WTC11 (cell line): ENCODE results near the gene RNF169. TPM values are rescaled to one million over a fixed set of nuclear protein-coding genes. Genes with fewer than 3 reads are reported as not detected.
"Not testable (repeated sequence)": the region's sequence is repeated elsewhere in the genome, so short reads cannot be mapped to it uniquely, and the experiment has no call there.

ENCODE experiments used
- ATAC-seq: fragments of 200-7000 bp; cut with Tn5 transposase; 2 replicates; pipeline ENCODE4 v1.10.0; 2021; ENCODE audit warnings: mild to moderate bottlenecking, moderate library complexity
- CTCF ChIA-PET: fragments of 300-600 bp; sonication (Branson Sonifier 250); formaldehyde crosslinking; loops from one replicate; lab custom pipeline; 2021; ENCODE audit warnings: antibody characterized with exemption; lab: Charles Lee
- POLR2A ChIA-PET: fragments of 350-600 bp; sonication (Branson Sonifier 250); formaldehyde crosslinking; loops from one replicate; lab custom pipeline; 2021; ENCODE audit warnings: antibody characterized with exemption; lab: Charles Lee
- DNase-seq: peaks from one replicate; pipeline ENCODE4 v3.0.0; 2021; ENCODE audit warnings: low spot score
- H3K27ac Mint-ChIP-seq: 2 replicates; pipeline ENCODE4 v1.8.0; 2021; ENCODE audit warnings: mixed read lengths
- H3K27me3 Mint-ChIP-seq: 2 replicates; pipeline ENCODE4 v1.8.0; 2021; ENCODE audit warnings: low read depth, mild to moderate bottlenecking, moderate library complexity, mixed read lengths
- H3K36me3 Mint-ChIP-seq: 2 replicates; pipeline ENCODE4 v1.8.0; 2021; ENCODE audit warnings: mixed read lengths
- H3K4me1 Mint-ChIP-seq: 2 replicates; pipeline ENCODE4 v1.8.0; 2022; ENCODE audit warnings: mixed read lengths
- H3K4me3 Mint-ChIP-seq: 2 replicates; pipeline ENCODE4 v1.8.0; 2021; ENCODE audit warnings: mild to moderate bottlenecking, moderate library complexity, mixed read lengths
- H3K9me3 Mint-ChIP-seq: 2 replicates; pipeline ENCODE4 v1.8.0; 2021; ENCODE audit warnings: mixed read lengths
- ATF1 ChIP-seq: sonication (generic); formaldehyde crosslinking; IDR thresholded peaks from 2 replicates; pipeline ENCODE4 v1.8.1; 2023; ENCODE audit warnings: mild to moderate bottlenecking, moderate library complexity, missing genetic modification reagents
- CBFB ChIP-seq: sonication (generic); formaldehyde crosslinking; IDR thresholded peaks from 2 replicates; pipeline ENCODE4 v1.8.1; 2022; ENCODE audit warnings: mild to moderate bottlenecking, low read depth, missing genetic modification reagents
- CREM ChIP-seq: sonication (generic); formaldehyde crosslinking; IDR thresholded peaks from 2 replicates; pipeline ENCODE4 v1.8.1; 2022; ENCODE audit warnings: mild to moderate bottlenecking, missing genetic modification reagents, moderate library complexity
- ELF4 ChIP-seq: sonication (generic); formaldehyde crosslinking; IDR thresholded peaks from 2 replicates; pipeline ENCODE4 v1.8.1; 2022; ENCODE audit warnings: low read depth, mild to moderate bottlenecking, moderate library complexity, missing genetic modification reagents
- EMX1 ChIP-seq: fragments of 250-450 bp; sonication (Bioruptor Pico); IDR thresholded peaks from 2 replicates; pipeline ENCODE4 v1.8.0; 2021; ENCODE audit warnings: mild to moderate bottlenecking
- ESRRA ChIP-seq: sonication (generic); formaldehyde crosslinking; IDR thresholded peaks from 2 replicates; pipeline ENCODE4 v1.8.1; 2022; ENCODE audit warnings: mild to moderate bottlenecking, missing genetic modification reagents, borderline replicate concordance
- ETV6 ChIP-seq: sonication (generic); formaldehyde crosslinking; IDR thresholded peaks from 2 replicates; pipeline ENCODE4 v1.8.1; 2022; ENCODE audit warnings: mild to moderate bottlenecking, missing genetic modification reagents
- GABPB1 ChIP-seq: sonication (generic); formaldehyde crosslinking; IDR thresholded peaks from 2 replicates; pipeline ENCODE4 v1.8.1; 2023; ENCODE audit warnings: mild to moderate bottlenecking, missing genetic modification reagents
- JUN ChIP-seq: sonication (generic); formaldehyde crosslinking; IDR thresholded peaks from 2 replicates; pipeline ENCODE4 v1.8.0; 2023; ENCODE audit warnings: mild to moderate bottlenecking, missing genetic modification reagents
- MXD4 ChIP-seq: fragments of 250-450 bp; sonication (Bioruptor Pico); IDR thresholded peaks from 2 replicates; pipeline ENCODE4 v1.8.0; 2021; ENCODE audit warnings: mild to moderate bottlenecking, moderate library complexity, borderline replicate concordance
- MYBL2 ChIP-seq: sonication (generic); formaldehyde crosslinking; IDR thresholded peaks from 2 replicates; pipeline ENCODE4 v1.8.1; 2023; ENCODE audit warnings: mild to moderate bottlenecking, moderate library complexity, missing genetic modification reagents
- NFATC4 ChIP-seq: fragments of 250-450 bp; sonication (Bioruptor Pico); IDR thresholded peaks from 2 replicates; pipeline ENCODE4 v1.9.0; 2021; ENCODE audit warnings: mild to moderate bottlenecking
- NFE2L1 ChIP-seq: sonication (generic); formaldehyde crosslinking; IDR thresholded peaks from 2 replicates; pipeline ENCODE4 v1.8.1; 2023; ENCODE audit warnings: missing genetic modification reagents
- NFYB ChIP-seq: sonication (generic); formaldehyde crosslinking; conservative IDR thresholded peaks from 2 replicates; pipeline ENCODE4 v1.8.0; 2022; ENCODE audit warnings: low read depth, missing genetic modification reagents
- NR1H2 ChIP-seq: sonication (generic); formaldehyde crosslinking; IDR thresholded peaks from 2 replicates; pipeline ENCODE4 v1.9.0; 2021; ENCODE audit warnings: mild to moderate bottlenecking, moderate library complexity, missing genetic modification reagents
- PRRX2 ChIP-seq: fragments of 250-450 bp; sonication (Bioruptor Pico); IDR thresholded peaks from 2 replicates; pipeline ENCODE4 v1.8.0; 2021; ENCODE audit warnings: mild to moderate bottlenecking
- SMAD3 ChIP-seq: sonication (generic); formaldehyde crosslinking; IDR thresholded peaks from 2 replicates; pipeline ENCODE4 v1.8.0; 2022; ENCODE audit warnings: missing genetic modification reagents, mild to moderate bottlenecking, borderline replicate concordance
- SMAD4 ChIP-seq: sonication (generic); formaldehyde crosslinking; IDR thresholded peaks from 2 replicates; pipeline ENCODE4 v1.8.0; 2022; ENCODE audit warnings: mild to moderate bottlenecking, missing genetic modification reagents
- TEAD4 ChIP-seq: sonication (generic); formaldehyde crosslinking; IDR thresholded peaks from 2 replicates; pipeline ENCODE4 v1.8.0; 2022; ENCODE audit warnings: mild to moderate bottlenecking, missing genetic modification reagents
- ZBTB21 ChIP-seq: sonication (generic); formaldehyde crosslinking; IDR thresholded peaks from 2 replicates; pipeline ENCODE4 v1.8.1; 2023; ENCODE audit warnings: mild to moderate bottlenecking, missing genetic modification reagents, borderline replicate concordance
- ZNF423 ChIP-seq: fragments of 250-450 bp; sonication (Bioruptor Pico); IDR thresholded peaks from 2 replicates; pipeline ENCODE4 v2.1.2; 2022; ENCODE audit warnings: mild to moderate bottlenecking, moderate library complexity
- total RNA-seq: library from RNA; stranded (reverse); gene quantifications from 3 replicates; pipeline ENCODE4 v1.2.3, GENCODE V29; 2021
- TF ChIP-seq, protein P1 (sequence below): sonication (generic); formaldehyde crosslinking; IDR thresholded peaks from 2 replicates; pipeline ENCODE4 v1.8.0; 2022; ENCODE audit warnings: mild to moderate bottlenecking, missing genetic modification reagents
- TF ChIP-seq, protein P2 (sequence below): sonication (generic); formaldehyde crosslinking; IDR thresholded peaks from 2 replicates; pipeline ENCODE4 v1.8.1; 2022; ENCODE audit warnings: mild to moderate bottlenecking, moderate library complexity, missing genetic modification reagents
- TF ChIP-seq, protein P3 (sequence below): sonication (generic); formaldehyde crosslinking; IDR thresholded peaks from 2 replicates; pipeline ENCODE4 v1.8.1; 2023; ENCODE audit warnings: mild to moderate bottlenecking, missing genetic modification reagents, borderline replicate concordance
- TF ChIP-seq, protein P4 (sequence below): sonication (generic); formaldehyde crosslinking; IDR thresholded peaks from 2 replicates; pipeline ENCODE4 v1.8.1; 2022; ENCODE audit warnings: mild to moderate bottlenecking, missing genetic modification reagents, moderate library complexity, borderline replicate concordance
- TF ChIP-seq, protein P5 (sequence below): fragments of 250-450 bp; sonication (Bioruptor Pico); conservative IDR thresholded peaks from 2 replicates; pipeline ENCODE4 v1.9.0; 2021; ENCODE audit warnings: mild to moderate bottlenecking

Gene RNF169
- total RNA-seq, 1 experiment from 2014 or later, result 13.6 TPM

DNA sequence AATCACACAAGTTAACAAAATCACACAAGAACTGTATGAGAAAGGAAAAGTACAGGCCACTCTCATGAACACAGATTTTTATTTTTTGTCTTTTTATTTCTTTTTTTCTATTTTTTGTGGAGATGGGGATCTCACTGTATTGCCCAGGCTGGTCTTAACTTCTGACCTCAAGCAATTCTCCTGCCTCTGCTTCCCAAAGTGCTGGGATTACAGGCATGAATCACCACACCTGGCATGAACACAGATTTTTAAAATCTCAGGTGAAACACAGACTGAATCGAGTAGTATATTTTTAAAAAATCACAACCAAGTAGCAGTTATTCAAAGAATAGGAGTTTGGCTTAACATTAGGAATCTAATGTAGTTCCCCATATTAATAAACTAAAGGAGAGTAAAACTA is 18.3 kb downstream of the RNF169 start:
- DNase-seq (no peak), ATAC-seq (no peak)
- TF ChIP-seq ESRRA (CRISPR knock-in tag), result no peak
- TF ChIP-seq NFE2L1 (CRISPR knock-in tag), result no peak
- TF ChIP-seq TEAD4, result no peak
- TF ChIP-seq JUN (CRISPR knock-in tag), result no peak
- TF ChIP-seq SMAD3 (CRISPR knock-in tag), result no peak
- no peak for TF ChIP-seq ZNF423 (CRISPR knock-in tag)
- TF ChIP-seq CREM (CRISPR knock-in tag), result no peak
- TF ChIP-seq, protein P1, sequence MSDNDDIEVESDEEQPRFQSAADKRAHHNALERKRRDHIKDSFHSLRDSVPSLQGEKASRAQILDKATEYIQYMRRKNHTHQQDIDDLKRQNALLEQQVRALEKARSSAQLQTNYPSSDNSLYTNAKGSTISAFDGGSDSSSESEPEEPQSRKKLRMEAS, result no peak
- TF ChIP-seq, protein P2, sequence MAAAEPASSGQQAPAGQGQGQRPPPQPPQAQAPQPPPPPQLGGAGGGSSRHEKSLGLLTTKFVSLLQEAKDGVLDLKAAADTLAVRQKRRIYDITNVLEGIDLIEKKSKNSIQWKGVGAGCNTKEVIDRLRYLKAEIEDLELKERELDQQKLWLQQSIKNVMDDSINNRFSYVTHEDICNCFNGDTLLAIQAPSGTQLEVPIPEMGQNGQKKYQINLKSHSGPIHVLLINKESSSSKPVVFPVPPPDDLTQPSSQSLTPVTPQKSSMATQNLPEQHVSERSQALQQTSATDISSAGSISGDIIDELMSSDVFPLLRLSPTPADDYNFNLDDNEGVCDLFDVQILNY (CRISPR knock-in tag), result no peak
- TF ChIP-seq ATF1, result no peak
- TF ChIP-seq NFYB (CRISPR knock-in tag), result no peak
- no peak for TF ChIP-seq MXD4 (CRISPR knock-in tag)
- no peak for TF ChIP-seq ELF4 (CRISPR knock-in tag)
- no peak overlapping the region for H3K4me3 Mint-ChIP-seq
- POLR2A ChIA-PET, result no interaction called here
- no peaks in the 10 kb centered on the region for H3K27me3 Mint-ChIP-seq
- peaks cover 9% of the 10 kb centered on the region; the same call in 1 of the 2 replicates for H3K36me3 Mint-ChIP-seq
- CTCF ChIA-PET, result no interaction called here
- H3K27ac Mint-ChIP-seq, result no peak overlapping the region
- no peaks in the 10 kb centered on the region for H3K9me3 Mint-ChIP-seq
- peaks cover 3% of the 10 kb centered on the region; the same call in 1 of the 2 replicates for H3K4me1 Mint-ChIP-seq

DNA sequence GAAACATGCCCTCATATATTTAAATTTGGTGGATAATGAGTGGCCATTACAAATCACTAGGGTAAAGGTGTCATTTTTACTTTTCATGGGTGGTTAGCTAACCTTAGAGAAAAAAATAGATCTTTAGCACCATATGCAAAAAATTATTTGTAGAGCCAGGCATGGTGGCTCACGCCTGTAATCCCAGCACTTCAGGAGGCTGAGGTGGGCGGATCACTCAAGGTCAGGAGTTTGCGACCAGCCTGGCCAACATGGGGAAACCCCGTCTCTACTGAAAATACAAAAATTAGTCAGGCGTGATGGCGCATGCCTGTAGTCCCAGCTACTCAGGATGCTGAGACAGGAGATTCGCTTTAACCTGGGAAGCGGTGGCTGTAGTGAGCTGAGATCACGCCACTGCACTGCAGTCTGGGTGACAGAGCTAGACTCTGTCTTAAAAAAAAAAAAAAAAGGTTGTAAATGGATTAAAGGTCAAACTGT is 19.6 kb downstream of the RNF169 start:
- not testable (repeated sequence) for H3K4me1 Mint-ChIP-seq, H3K36me3 Mint-ChIP-seq, H3K4me3 Mint-ChIP-seq, DNase-seq, H3K27me3 Mint-ChIP-seq, ATAC-seq, H3K27ac Mint-ChIP-seq, H3K9me3 Mint-ChIP-seq
- POLR2A ChIA-PET, result interaction anchor here (0.6 kb wide), 1 partner anchor 276 kb away, joined by 4 read pairs; no protein-coding TSS in a partner anchor
- CTCF ChIA-PET, result interaction anchor here (1.1 kb wide), 1 partner anchor 29 kb away, joined by 3 read pairs; no protein-coding TSS in a partner anchor

DNA sequence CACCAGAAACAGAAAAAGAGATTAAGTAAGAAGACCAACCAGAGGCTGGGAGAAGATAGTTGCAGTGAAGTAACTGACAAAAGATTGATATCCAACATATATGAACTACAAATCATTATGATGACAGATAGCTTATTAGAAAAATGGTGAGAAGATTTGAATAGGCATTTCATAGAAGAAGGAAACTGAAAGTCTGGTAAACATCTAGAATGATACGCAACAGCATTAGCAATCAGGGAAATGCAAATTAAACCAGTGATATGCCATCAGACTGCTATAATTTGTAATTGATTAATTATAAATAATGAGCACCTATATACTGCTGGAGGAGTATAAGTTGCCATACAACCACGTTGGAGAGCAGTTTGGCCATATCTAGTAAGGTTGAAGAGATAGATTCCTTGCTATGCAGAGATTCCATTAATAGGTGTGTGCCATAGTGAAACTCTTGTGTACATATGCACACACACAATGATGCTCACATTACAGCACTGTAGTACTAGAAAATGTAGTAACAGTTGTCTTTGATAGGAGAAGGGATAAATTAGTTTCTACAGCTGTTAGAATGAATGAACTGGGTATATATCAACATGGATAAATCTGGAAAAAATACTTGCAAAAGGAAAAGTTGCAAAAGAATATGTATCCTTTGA is 20.5 kb downstream of the RNF169 start:
- no peak for DNase-seq
- ChIA-PET POLR2A (no interaction called here), CTCF (interaction anchor here (1.1 to 1.8 kb wide), 2 partner anchors 30 to 67 kb away, joined by 3 to 6 read pairs; no protein-coding TSS in a partner anchor)
- Mint-ChIP-seq H3K27me3 (no peaks in the 10 kb centered on the region), H3K4me3 (no peak overlapping the region), H3K27ac (no peak overlapping the region; the same call in 1 of the 2 replicates), H3K4me1 (no peaks in the 10 kb centered on the region), H3K9me3 (no peaks in the 10 kb centered on the region), H3K36me3 (no peaks in the 10 kb centered on the region)
- ATAC-seq, result no peak
- TF ChIP-seq MYBL2 (CRISPR knock-in tag) (no peak), EMX1 (CRISPR knock-in tag) (no peak), CBFB (CRISPR knock-in tag) (no peak), GABPB1 (no peak), ETV6 (CRISPR knock-in tag) (no peak), NR1H2 (CRISPR knock-in tag) (no peak), NFATC4 (CRISPR knock-in tag) (no peak), PRRX2 (CRISPR knock-in tag) (no peak), SMAD4 (CRISPR knock-in tag) (no peak), ZBTB21 (CRISPR knock-in tag) (no peak)
- TF ChIP-seq, protein P3, sequence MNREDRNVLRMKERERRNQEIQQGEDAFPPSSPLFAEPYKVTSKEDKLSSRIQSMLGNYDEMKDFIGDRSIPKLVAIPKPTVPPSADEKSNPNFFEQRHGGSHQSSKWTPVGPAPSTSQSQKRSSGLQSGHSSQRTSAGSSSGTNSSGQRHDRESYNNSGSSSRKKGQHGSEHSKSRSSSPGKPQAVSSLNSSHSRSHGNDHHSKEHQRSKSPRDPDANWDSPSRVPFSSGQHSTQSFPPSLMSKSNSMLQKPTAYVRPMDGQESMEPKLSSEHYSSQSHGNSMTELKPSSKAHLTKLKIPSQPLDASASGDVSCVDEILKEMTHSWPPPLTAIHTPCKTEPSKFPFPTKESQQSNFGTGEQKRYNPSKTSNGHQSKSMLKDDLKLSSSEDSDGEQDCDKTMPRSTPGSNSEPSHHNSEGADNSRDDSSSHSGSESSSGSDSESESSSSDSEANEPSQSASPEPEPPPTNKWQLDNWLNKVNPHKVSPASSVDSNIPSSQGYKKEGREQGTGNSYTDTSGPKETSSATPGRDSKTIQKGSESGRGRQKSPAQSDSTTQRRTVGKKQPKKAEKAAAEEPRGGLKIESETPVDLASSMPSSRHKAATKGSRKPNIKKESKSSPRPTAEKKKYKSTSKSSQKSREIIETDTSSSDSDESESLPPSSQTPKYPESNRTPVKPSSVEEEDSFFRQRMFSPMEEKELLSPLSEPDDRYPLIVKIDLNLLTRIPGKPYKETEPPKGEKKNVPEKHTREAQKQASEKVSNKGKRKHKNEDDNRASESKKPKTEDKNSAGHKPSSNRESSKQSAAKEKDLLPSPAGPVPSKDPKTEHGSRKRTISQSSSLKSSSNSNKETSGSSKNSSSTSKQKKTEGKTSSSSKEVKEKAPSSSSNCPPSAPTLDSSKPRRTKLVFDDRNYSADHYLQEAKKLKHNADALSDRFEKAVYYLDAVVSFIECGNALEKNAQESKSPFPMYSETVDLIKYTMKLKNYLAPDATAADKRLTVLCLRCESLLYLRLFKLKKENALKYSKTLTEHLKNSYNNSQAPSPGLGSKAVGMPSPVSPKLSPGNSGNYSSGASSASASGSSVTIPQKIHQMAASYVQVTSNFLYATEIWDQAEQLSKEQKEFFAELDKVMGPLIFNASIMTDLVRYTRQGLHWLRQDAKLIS, result no peak
- TF ChIP-seq, protein P4, sequence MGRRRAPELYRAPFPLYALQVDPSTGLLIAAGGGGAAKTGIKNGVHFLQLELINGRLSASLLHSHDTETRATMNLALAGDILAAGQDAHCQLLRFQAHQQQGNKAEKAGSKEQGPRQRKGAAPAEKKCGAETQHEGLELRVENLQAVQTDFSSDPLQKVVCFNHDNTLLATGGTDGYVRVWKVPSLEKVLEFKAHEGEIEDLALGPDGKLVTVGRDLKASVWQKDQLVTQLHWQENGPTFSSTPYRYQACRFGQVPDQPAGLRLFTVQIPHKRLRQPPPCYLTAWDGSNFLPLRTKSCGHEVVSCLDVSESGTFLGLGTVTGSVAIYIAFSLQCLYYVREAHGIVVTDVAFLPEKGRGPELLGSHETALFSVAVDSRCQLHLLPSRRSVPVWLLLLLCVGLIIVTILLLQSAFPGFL (CRISPR knock-in tag), result no peak
- TF ChIP-seq, protein P5, sequence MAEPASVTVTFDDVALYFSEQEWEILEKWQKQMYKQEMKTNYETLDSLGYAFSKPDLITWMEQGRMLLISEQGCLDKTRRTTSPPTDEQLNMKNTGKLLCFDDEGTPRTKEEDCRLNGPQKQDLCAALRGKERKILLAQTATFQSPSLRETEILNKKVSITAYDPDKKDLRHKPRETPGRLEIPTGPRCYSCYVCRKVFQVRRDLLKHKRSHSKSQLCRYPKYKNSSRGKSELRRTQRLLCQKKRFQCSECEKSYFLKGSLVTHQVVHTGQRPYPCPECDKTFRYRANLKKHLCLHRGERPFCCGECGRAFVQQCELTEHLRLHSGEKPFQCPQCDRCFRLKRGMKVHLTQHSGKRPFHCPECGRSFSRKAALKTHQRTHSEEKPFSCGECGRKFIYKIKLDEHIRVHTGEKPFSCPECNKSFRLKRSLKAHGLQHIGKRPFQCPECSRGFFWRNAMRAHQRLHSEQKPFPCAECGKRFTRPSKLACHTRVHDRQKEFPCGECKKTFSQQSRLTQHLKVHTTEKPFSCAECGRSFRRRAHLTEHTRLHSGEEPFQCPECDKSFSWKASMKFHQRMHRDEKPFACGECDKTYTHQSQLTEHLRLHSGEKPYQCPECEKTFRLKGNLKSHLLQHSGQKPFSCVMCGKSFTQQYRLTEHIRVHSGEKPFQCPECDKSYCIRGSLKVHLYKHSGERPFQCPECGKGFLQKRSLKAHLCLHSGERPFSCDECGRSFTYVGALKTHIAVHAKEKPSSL, result no peak
